ENCODE data around the gene AZU1.

Gene AZU1

GRCh38 chr19:855566-856120, 28.0 kb downstream of the AZU1 start:
- DNase-seq = peak; percentile 20

GRCh38 chr19:858284-858683, 30.6 kb downstream of the AZU1 start:
- no peak for DNase-seq

DNA sequence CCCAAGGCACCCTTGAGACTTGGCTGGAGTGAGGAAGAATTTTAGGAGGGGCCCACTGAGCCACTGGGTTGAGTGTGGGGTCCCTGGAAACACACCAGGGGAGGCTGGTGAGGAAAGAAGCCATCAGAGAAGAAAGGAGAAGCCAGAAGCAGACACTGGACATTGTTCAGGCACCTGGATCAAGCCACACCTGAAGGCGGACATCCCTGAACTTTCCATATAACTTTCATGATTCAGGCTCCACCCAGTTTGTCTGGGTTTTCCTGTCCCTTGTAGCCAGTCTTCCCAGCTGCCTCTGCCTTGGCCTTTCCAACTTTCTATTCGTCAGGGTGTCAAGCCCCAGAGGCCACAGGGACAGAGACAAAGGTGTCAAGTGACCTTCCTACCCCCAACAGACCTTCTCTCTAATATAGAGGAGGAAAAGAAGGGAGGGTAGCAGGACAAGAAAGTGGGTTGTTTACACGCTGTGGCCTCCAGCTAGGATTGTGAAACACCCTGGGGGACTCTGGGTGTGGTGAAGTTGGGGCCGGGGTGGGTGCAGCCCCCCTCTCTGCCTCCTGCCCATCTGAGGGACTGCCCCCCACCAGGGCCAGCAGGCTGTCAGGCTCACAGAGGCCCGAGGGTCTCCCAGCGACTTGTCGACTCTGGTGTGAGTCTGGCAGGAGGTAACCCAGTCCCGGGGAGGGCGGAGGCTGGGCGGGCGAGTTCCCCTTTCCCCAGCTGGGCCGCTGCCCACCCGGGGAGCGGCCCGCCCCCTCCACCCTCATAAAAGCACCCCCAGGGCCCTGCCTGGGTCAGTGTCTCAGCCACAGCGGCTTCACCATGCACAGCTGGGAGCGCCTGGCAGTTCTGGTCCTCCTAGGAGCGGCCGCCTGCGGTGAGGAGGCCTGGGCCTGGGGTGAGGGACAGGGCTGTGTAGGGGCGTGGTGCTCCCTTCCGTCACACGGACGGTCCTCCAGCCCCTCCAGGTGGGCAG, 31.5 kb downstream of the AZU1 start, which contains the start of gene CFD:
TSS of gene CFD (plus strand) at position 797 of the 976 bp plus-strand sequence. CDS start at position 823, 26 bp downstream.
- peak; percentile 25 for DNase-seq

DNA sequence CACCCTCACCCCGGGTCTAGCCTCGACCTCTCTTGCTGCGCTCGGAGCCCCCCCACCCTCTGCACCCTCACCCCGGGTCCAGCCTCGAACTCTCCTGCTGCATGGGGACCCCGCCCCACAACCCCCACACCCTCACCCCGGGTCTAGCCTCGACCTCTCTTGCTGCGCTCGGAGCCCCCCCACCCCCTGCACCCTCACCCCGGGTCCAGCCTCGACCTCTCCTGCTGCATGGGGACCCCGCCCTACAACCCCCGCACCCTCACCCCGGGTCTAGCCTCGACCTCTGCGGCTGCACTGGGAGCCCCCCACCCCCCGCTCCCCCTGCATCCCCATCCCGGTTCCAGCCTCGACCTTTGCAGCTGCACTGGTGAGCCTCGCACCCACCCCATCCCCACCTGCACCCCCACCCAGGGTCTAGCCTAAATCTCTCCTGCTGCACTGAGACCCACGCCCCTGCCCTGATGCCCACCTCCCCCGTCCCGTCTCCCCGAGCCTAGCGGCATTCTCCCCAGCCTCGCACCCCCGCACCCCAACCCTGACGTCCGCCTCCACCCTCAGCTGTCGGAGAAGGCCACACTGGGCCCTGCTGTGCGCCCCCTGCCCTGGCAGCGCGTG, 33.6 kb downstream of the AZU1 start:
- peak; percentile 18 for DNase-seq

GRCh38 chr19:861756-862580, 34.3 kb downstream of the AZU1 start:
- DNase-seq = no peak

- DNase-seq = peak; percentile 65
Observed at GRCh38 chr19:862581-863314, 35.1 kb downstream of the AZU1 start.

DNA sequence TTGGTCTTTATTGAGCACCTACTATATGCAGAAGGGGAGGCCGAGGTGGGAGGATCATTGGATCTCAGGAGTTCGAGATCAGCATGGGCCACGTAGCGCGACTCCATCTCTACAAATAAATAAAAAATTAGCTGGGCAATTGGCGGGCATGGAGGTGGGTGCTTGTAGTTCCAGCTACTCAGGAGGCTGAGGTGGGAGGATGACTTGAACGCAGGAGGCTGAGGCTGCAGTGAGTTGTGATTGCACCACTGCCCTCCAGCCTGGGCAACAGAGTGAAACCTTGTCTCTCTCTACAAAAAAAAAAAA, 35.6 kb downstream of the AZU1 start:
- DNase-seq = no peak

- no peak for DNase-seq
Observed at GRCh38 chr19:866769-867300, 39.2 kb downstream of the AZU1 start.

DNA sequence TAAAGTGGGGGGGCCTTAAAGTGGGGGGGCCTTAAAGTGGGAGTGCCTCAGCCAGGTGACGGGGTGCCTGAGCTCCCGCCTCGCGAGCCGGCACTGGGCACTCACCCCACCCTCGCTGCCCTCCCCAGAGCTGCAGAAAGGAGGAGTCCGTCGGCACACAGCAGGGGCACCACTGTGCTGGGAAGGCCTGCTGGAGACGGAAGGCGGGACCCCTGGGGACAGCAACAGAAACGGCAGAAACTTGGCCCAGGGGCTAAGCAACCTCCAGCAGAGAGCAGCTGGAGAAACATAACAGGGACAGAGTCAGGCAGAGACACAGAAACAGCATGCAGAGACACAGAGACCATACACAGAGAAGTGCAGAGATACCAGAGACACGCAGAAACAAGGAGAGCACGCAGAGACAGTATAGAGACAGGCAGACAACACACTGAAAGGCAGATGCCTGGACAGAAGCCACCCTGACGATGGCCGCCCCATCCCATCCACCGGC, 39.7 kb downstream of the AZU1 start:
- DNase-seq = no peak

DNA sequence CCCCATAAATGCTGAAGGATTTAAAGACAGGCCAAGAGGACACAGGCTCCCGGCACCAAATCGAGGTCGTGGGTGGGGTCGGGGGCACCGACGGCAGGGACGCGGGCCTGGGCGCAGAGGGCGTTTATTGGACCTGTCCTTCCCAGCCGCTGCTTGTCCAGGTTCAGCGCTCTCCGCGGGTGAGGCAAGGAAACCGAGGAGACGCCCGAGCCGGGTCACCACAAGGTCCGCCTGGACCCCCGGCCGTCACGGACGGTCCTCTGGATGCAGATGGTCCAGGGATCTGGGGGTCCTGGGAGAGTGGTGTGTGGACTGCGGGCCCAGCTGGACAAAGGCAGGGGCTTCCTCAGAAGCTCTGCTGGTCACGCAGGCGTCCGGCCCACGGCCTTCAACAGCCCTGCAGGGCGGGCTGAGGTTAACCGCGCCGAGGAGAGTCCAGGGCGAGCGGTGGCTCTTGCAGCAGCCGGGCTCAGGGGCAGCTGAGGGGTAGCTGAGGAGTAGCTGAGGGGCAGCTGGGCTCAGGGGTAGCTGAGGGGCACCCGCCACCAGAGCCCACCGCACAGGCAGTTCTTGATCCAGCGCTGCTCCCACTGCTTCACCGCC, 40.3 kb downstream of the AZU1 start:
- DNase-seq = no peak

GRCh38 chr19:868458-869244, 41.0 kb downstream of the AZU1 start:
- no peak for DNase-seq

- DNase-seq = peak; percentile 77
Observed at GRCh38 chr19:869245-870177, 41.9 kb downstream of the AZU1 start.

- no peak for DNase-seq
Observed at GRCh38 chr19:870314-870713, 42.7 kb downstream of the AZU1 start.

DNA sequence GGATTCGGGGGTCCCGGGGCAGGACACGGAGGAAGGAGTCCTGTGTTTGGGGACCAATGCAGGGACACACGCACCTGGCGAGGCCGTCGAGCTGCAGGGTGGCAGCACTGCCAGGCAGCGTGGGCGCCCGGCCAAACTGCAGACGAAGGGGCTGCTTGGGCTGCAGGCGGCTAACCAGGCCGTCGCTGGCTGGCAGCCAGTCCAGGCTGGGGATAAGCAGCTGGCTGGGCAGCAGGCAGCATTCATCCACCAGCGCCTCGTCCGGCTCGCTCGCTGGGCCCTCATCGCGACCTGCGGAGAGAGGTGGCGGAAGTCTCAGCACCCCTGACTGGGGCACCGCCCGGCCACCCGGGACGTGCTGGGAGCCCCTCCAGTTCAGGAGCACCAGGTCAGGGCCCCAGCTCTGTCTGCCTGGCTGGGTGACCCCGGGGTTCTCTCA, 43.3 kb downstream of the AZU1 start:
- DNase-seq = peak; percentile 68

DNA sequence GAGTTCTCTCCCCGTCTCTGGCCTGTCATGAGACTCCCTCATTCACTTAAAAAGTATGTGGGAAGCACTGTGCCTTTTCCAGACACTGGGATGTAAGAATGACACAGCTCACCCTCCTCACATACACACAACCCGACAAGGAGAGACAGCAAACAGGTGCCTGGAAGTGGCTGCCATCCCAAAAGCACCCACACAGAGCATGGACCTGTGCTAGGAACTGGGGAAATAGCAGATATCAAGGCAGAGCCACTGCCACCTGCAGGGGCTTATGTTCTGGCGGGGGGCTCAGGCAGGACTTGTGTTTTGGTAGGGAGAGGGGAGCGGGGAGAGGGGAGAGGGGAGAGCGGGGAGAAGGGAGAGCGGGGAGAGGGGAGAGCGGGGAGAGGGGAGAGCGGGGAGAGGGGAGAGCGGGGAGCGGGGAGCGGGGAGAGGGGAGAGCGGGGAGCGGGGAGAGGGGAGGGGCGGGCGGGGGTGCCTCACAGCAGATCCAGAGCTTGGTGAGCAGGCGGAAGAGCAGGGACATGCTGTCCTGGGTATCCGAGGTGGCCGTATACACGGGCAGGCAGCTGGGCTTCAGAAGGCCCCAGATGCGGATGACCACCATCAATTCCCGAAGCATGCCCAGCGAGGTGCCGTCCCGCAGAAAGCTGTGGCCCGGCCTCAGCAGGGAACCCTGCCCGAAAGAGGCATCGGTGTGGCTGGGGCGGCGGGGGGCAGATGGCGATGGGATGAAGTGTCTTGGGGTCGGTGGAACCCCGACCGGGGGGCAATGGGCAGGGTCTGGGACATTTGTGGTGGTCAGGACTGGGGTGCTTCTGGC, 44.0 kb downstream of the AZU1 start:
- no peak for DNase-seq

DNA sequence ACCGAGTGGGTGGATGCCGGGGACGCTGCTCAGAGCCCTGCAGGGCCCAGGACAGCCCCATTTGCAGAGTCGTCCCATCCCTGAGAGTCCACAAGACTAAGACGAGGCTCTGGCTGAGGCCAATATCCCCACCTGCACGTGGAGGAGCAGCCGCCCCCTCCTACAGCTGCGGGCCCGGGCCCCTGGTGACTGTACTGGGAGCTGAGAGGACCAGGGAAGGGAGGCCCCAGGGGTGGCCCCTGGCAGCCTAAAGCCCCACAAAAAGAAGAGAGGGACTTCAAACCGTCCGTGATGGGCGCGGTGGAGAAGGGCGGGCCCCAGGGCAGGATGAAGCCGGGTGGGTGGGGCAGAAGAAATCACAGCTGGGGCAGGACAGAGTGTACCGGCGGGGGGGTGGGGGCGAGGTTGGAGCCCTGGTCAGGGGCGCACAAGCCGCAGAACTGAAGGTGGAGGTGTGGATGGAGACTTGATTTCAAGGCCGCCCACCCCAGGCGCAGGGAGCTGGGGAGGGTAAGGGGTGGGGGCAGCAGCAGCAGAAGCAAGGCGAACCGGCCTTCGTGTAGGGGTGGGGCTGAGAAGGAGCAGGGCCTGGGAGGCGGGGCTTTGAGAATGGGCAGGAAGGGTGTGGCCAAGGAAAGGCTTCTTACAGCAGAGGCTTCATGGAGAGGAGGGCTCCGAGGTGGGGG, 44.8 kb downstream of the AZU1 start:
- no peak for DNase-seq

- no peak for DNase-seq
Observed at GRCh38 chr19:873084-873483, 45.4 kb downstream of the AZU1 start.

DNA sequence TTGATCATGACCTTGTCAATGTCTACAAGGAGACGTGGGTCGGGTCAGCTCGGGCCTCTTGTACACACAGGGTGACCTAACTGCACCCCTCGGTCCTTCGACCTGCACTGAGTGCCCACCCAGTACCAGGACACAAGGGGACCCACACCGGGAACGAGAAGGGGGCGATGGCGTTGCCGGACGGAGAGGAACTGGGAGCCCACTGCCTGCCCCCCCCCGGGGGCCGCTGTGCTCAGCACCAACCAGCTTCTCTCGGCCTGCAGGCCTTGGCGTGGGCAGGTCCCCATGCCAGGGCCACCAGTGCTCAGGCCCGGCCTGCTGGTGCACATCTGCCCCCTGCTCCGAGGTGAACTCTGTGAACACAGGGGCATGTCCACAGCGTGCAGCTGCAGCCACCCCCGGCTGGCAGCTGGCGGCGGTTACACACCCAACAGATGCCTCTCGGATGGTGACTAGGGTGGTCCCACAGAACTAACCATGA, 46.0 kb downstream of the AZU1 start:
- no peak for DNase-seq

Measured in right hindlimb (tissue), 1 donor.